Measurements from ENCODE around the gene SDF4.
A peak's percentile ranks its signal among the peaks of the same experiment; 100 is the strongest.
"Not testable (repeated sequence)": the region's sequence is repeated elsewhere in the genome, so short reads cannot be mapped to it uniquely, and the experiment has no call there.

SDF4 gene

DNA sequence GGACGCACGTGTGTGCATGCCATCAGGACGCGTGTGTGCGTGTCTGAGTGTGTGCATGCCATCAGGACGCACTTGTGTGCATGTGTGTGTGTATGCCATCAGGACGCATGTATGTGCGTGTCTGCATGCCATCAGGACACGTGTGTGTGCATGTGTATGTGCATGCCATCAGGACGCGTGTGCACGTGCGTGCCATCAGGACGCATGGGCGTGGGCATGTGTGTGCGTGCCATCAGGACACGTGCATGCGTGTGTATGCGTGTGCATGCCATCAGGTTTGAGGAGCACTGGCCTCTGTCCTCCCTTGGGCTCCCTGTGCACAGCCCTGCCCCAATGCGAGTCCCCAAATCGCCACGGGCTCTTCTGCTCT lies 27.3 kb upstream of the SDF4 start:
- DNase-seq, result no peak

DNA sequence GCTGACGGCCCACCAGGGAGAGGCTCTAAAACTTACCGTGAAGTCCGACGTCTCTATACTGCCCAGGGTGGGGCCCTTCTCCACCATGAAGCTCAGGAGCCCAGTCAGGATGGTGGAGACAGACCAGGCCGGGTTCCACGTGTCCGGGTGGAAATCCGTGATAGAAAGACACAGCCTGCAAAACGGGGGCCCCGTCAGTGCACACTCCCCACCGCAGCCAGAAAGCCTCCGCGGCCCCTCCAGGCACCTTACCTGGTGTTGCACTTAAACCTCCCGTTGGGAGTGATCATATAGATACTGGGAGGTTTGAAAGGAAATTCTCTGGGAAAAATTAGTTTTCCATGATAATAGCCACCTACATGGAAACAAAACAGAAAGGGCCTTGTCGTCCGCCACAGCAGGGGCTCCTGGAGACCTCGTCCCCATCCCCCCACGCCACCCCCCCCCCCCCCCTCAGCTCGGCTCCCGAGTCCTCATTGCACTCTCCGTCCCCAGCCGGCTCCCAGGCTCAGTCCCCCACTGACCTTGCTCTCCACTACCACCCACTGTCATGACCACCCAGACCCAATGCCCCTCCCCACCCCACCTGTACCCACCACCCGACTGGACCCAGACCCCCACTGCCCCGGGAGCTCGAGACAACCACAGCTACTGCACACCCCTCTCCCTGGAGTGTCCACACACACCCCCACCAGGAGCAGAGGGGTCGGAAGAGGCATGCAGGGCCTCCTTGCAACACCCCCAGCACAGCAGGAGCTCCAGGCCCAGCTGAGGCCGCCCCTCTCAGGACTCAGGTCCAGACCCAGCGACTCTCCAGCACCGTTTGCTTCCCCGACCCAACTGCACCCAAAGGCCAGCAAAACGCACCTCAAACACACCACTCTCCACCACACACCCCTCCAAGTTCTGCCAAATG lies 25.4 kb upstream of the SDF4 start:
- no peak for DNase-seq

DNA sequence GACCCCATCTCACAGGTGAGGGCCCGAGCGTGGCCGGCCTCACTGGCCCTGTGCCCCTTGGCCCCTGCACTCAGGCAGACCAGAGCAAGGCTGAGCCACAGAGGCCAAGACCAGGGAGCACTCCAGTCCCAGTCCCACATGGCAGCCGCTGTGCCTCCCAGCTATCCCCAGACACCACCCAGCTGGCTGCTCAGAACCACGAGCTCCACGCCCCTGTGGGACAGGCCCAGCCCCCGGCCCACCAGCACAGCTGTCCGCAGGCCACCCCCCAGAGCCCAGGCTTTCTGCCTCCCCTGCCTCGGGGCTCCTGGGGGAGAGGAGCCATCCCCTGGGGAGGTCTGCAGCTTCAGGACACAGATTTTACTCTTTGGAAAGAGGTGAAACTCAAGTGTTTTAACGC lies 23.8 kb upstream of the SDF4 start:
- DNase-seq, result no peak

DNA sequence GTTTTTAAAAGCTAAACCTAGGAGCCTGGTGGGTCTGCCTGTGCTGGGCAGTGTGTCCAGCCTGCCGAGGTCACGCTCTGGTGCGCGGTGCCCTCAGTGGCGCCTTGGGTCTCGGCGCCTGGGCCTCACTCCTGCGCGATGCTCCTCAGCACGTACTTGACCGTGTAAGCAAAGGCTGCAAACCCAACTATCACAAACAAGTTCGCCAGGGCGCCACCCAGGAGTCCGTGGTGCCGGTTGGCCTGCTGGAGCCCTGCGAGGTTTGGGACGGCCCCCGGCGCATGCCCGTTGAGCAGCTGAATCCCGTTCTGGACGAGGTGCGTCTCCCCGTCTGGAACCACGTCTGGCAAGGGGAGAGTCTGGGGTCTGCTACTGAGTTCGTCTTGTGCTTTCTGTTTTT lies 23.3 kb upstream of the SDF4 start:
- no peak for DNase-seq

DNA sequence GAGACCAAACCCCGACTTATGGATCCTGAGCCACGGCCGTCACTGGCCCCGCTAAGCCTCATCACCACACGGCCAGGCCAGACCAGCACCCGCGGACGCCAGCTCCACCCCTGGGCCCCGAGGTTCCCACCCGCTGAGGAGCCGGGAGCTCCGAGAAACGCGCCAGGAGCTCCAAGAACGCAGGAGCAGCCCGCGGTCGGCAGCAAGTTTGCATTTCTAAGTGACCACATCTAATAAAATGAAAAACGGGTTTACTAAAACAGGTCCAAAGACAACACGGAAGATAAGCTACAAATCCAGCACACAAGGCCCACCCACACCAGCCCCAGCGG lies 22.8 kb upstream of the SDF4 start:
- DNase-seq, result no peak

DNA sequence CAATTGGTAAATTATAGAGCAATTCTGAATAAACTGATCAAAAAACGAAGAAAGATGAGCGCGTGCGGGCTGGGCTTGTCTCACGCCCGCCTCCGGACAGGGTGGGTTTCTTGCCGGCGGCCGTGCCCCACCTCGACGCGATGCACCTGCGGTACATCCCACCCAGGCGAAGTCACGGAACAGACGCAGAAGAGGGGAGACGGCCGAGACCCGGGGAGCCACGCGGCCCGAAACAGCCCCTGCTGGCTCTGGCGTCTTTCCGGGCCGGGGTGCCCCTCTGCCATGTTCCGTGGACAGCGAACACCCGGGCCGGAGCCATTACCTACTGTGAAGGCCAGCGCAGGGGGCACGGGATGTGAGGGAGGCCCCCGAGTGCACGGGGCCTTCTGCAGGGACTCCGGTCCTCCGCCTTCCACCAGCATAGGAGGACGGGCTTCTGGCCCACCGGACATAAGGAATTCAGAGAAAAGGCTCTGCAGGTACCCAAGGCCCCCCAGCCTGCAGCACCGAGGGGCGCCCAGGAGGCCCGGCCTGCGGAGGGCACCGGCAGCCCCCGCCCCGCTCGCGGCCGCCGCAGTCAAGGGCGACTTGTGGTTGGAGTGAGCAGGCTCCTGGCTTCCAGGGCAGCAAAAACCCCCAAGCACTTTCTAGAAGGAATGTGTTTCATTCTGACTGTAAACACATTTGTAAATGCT lies 22.3 kb upstream of the SDF4 start:
- DNase-seq, result no peak

DNA sequence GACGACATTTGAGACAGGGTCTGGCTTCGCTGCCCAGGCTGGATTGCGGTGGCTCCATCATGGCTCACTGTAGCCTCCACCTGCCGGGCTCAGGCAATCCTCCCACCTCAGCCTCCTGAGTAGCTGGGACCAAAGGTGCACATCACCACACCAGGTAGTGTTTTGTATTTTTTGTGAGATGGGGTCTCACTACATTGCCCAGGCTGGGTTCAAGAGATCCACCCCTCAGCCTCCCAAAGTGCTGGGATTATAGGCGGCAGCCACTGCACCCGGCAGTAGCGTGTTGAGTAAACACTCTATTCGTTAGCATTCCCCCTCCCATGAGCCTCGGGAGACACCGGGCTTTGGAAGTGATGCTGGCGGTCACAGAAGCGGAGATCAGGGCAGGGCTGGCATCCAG lies 21.5 kb upstream of the SDF4 start:
- no peak for DNase-seq

DNA sequence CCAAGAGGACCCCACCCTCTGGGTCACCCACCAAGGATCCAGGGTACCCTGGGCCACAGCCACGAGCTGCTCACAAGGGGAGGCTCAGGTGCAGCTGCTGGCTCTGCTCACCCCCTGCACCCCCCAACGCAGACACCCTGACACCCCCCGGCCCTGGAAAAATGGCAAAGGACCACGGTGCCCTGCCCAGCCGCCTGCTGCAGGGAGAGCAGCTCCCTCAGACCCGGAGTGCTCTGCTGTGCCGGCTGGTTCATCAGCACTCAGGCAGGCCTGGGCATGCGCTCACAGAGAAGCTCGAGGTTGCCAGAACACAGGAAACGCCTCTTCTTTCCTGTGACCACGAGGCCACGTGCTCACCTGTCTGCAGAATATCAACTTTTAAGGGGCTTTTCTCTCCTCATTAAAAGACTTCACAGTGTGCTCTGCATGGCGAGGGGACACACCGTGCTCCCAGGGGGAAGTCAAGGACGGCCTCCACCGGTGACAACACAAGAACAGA lies 19.0 kb upstream of the SDF4 start:
- DNase-seq, result peak; percentile 63

DNA sequence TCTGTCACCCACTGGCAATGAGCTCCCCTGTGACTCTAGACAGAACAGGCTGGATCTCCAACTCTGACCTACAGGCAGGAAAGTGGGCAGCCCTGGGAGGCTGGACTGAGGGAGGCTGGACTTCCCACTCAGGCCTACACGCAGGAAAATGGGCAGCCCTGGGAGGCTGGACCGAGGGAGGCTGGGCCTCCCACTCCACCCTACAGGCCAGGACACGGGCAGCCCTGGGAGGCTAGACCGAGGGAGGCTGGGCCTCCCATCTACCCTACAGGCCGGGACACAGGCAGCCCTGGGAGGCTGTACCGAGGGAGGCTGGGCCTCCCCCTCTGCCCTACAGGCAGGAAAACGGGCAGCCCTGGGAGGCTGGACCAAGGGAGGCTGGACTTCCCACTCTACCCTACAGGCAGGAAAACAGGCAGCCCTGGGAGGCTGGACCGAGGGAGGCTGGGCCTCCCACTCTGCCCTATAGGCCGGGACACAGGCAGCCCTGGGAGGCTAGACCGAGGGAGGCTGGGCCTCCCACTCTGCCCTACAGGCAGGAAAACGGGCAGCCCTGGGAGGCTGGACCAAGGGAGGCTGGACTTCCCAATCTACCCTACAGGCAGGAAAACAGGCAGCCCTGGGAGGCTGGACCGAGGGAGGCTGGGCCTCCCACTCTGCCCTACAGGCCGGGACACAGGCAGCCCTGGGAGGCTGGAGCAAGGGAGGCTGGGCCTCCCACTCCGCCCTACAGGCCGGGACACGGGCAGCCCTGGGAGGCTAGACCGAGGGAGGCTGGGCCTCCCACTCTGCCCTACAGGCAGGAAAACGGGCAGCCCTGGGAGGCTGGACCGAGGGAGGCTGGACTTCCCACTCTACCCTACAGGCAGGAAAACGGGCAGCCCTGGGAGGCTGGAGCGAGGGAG lies 16.5 kb upstream of the SDF4 start:
- DNase-seq, result not testable (repeated sequence)

DNA sequence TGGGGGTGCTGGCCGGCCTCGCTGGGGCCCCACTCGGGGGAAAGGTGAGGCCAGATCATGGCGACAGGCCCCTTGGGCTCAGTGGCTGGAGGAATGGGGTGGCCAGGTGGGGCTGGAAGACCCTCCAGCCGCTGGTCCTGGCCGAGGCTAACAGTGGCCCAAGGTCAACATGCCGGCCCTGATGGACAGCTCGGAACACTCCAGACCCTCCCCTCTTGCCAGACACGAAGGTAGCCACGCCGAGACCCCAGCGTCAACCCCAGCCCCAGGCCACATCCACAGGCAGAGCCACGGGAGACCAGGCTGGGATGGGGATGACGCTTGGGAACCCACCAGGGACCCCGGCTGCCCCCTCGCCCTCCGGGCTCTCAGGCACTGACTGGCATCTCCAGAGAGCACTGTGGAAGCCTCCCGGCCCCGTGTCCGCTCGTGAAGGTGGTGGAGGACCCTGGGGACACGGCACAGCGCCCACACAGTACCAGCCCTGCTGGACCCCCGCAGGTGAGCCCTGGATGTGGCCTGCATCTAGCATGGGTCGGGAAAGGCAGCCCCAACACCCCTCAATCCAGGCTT lies 15.6 kb upstream of the SDF4 start:
- DNase-seq, result no peak

DNA sequence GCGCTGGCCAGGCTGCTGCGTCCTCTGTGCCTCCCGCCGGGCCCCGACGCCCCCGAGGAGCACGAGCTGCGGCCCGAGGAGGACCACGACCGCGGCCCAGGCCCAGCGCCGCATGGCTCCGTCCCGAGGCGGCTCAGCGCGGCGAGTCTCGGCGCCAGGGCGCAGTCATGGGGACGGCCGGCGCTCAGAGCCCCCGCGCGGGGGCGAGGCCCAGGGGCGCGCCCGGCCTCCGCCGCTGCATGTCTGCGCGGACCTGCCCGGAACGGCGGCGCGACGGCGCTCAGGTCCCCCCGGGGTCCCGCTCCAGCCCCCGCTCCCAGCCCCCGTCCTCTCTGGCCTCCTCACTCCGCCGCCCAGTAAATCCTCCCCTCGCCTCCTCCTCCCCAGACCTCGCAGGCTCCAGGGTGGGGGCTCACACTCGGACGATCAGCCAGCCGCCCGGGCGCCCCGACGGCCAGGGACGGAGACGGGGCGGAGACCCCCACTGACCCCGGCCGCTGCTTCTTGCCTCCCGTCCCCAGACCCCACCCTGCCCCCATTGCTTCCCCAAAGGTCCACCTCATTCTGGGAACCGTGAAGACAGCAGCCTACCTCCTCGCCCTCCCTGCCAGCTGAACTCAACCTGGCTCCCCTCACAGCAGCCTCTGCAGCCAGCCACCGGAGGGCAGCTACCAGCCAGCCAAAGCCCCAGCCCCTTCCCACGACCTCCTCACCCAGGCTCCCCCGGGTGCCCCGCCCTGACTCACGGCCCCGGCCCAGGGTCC lies 15.0 kb upstream of the SDF4 start, which contains the start of gene C1QTNF12:
Gene C1QTNF12 (minus strand): TSS at position 146 of the 764 bp plus-strand sequence. CDS start 32 bp downstream, at position 114.
- peak; percentile 20 for DNase-seq

DNA sequence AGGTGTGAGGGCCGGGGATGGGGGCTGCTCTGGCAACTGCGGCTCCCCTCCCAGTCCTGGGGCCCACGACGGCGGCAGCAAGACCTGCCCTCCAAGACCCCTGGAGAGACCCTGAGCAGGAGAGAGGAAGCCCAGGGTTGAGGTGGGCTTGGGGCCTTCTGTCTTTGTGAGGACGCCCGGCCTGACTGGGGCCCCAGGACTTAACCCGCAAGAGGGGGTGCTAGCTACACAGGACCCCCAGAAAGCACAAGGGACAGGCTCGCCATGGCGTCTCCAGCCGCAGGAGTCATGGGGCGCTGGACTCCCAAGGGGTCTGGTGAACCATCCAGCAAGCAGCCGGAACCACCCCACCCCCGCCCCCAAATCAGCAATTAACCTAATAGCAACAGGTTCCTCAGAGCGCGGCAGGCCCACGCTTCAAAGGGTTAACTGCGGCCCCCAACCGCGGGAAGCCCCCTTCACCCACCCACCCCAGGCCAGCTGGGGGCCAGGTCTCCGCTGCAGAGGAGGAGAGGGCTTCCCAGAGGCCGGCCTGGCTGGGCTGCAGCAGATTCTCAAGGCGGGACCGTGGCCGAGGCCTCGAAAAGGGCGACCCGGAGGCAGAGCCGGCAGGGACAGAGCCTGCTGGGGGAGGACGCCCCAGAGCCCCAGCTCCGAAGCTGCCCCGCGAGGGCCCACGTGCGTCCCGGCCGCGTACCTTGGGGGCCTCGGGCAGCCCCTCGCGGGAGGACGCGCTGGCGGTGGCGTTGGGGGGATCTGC lies 14.2 kb upstream of the SDF4 start:
- no peak for DNase-seq

DNA sequence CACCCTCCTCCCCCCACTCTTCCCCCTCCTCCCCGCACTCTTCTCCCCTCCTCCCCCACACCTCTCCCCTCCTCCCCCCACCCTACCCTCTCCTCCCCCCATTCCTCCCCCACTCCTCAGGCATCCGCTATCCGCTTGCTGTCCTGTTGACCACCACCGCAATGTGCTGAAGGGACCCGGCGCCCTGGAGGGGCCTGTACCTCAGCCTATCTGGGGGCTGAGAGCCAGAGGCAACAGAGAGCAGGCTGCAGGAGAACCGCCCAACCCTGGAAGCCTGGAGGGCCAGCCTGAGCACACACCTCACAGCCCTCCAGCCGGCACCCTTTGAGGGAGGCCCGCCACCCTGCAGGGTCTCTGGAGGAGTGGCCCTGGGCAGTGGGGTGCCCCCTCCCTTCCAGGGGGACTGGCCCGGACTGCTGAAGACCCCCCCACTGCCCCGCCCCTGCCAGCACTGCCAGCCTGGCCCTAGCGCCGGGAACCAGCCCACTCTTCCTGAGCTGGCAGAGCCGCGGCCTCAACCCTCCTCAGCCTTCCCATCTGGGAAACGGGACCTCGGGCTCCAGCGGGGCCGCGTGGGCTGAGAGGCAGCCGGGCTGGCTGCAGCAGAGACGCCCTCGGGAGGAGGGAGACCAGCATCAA lies 13.5 kb upstream of the SDF4 start:
- DNase-seq, result peak; percentile 8

DNA sequence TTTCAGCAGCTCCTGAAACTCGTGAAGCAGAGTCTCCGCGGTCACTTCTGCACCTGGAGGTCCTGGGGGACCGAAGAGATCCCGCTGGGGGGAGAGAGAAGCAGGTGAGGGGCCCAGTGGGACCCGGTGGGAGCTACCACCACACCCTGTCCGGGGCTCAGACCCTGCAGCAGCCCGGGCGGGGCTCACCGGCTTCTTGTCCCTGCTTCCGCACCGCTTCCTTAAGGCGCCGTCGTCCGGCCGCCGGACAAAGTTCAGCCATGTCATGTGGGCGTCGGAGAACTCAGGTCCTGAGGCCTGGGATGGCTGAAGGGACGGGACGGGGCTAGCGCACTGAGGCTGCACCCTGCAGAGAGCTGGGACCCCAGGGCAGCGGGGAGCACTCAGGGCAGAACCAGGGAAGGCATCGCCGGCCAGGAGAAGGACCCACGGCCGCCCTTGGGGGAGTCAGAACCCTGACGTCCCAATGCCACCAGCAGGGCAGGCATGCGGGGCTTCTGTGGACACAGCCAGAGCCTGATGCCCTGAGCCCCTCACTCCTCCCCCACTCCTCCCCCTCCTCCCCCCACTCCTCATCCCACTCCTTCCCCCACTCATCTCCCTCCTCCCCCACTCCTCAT lies 12.5 kb upstream of the SDF4 start:
- no peak for DNase-seq

DNA sequence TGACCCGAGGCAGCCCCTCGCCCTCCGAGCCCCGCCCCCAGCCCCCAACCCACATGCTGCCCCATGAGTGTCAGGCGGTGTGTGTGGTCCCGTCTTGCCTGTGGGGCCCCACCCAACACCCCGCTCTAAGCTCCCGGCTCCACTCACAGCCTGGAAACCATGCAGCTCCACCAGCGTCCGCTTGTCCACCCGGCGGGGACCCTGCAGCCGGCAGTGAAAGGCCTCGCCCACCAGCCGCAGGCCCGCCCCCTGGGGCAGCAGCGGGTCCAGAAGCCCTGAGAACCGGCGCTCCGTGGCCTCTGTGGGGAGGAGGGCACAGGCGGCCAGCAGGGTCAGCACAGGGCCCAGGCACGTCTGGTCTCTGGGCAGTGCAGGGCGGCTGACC lies 12.0 kb upstream of the SDF4 start:
- DNase-seq, result no peak

DNA sequence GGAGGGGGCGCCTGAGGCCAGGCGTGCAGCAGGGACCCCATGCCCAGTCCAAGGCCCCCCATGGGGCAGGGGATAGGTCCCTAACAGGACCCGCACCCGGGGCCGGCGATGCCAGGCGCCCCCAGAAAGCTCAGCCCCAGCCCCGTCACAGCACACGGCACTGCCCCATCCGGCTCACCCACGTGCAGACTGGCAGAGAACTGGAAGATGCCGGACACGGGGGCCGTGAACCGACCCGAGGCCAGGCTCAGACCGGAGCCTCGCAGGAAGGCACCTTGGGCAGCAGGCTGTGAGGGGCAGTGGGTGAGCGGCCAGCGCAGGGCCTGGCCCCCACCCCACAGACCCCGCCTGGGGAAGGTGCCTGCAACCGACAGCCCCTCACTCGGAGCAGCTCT lies 11.5 kb upstream of the SDF4 start:
- no peak for DNase-seq

DNA sequence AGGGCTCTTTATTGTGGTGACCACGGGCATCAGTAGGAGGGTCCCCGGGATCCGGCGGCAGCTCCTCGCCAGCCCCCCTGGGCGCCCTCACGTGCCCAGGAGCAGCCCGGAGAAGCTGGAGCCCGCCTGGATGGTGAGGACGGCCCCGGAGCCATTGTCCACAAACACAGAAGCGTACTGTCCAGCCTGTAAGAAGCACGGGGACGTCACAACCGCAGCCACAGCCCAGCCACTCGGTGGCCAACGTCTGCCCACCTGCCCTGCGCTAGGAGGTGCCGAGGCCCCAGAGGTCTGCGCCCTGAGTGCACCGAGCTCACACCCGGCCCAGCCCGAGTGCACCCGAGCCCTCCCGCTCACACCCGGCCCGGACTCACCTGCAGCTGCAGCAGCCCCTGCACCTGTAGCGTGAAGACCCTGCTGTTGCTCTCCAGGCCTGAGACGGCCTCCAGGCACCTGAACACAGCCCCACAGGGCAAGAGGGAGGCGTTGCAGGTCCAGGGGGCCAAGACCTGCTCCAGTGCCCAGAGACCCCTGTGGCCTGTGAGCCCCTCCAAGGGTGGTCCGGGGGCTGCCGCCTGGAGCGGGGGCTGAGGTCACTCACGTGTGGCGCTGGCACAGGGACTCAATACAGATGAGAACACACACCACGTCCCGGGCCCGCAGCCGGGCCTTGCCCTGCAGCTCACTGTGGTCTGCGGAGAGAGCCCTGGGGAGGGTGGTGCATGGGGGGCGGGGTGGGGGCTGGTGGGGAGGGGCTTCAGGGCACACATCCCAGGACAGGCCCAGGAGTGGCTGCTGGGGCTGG lies 10.9 kb upstream of the SDF4 start:
- DNase-seq, result no peak

DNA sequence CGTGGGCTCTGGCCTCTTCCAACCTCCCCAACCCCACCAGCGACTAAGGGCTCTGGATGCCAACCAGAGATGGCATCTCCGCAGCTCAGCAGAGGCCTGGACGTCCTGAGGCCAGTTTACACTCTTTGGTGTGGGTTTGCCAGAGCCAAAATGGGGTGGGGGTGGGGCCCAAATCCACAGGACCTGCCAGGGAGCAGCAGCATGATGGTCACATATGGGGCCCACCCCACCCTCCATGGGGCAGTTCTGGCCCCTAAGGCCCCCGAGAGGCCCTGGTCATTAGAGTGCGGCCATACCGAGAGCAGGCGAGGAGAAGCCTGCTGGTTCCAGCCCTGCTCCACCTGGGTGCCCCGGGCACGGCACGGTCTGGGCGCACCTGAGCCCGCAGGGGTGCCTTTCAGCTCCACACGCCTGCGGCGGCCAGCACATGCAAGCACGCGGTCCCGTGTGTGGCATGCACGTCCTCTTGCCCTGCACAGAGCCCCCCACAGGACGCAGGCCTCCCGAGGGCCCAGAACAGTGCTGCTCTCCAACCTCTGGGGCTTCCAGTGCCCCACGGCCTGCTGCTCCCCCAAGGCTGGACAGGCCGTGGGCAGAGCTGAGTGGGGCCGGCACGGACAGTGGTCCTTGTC lies 9.9 kb upstream of the SDF4 start:
- DNase-seq, result no peak

Data from NCI-H69 (cell line).